Neuronal stem cell (in vitro differentiated cells): Measurements from ENCODE around the gene STRIT1. TPM values are rescaled to one million over a fixed set of nuclear protein-coding genes. Genes with fewer than 3 reads are reported as not detected.

Experiments
- DNase-seq: peaks from one replicate; pipeline ENCODE4 v3.0.0-alpha.2; 2013; ENCODE audit warnings: low spot score
- H2AFZ ChIP-seq: one replicate; pipeline ENCODE4 v1.6.1; 2013; ENCODE audit warnings: mild to moderate bottlenecking, low read length, inconsistent platforms
- H2AK5ac ChIP-seq: 2 replicates; pipeline ENCODE4 v1.6.1; 2013; ENCODE audit warnings: low read depth, mild to moderate bottlenecking, inconsistent platforms, low read length, moderate library complexity, mixed read lengths
- H2BK120ac ChIP-seq: 2 replicates; pipeline ENCODE4 v1.6.1; 2013; ENCODE audit warnings: low read depth, mild to moderate bottlenecking, inconsistent platforms, low read length, moderate library complexity, mixed read lengths
- H2BK12ac ChIP-seq: one replicate; pipeline ENCODE4 v1.6.1; 2013; ENCODE audit warnings: low read length, inconsistent platforms
- H2BK15ac ChIP-seq: 2 replicates; pipeline ENCODE4 v1.6.1; 2013; ENCODE audit warnings: mild to moderate bottlenecking, low read length, inconsistent platforms, mixed read lengths
- H2BK5ac ChIP-seq: one replicate; pipeline ENCODE4 v1.6.1; 2013; ENCODE audit warnings: inconsistent platforms, mild to moderate bottlenecking, low read length, moderate library complexity
- H3K14ac ChIP-seq: one replicate; pipeline ENCODE4 v1.6.1; 2013; ENCODE audit warnings: low read length, inconsistent platforms
- H3K18ac ChIP-seq: 2 replicates; pipeline ENCODE4 v1.6.1; 2013; ENCODE audit warnings: low read length, inconsistent platforms
- H3K23ac ChIP-seq: 2 replicates; pipeline ENCODE4 v1.6.1; 2013; ENCODE audit warnings: low read depth, mild to moderate bottlenecking, mixed read lengths, low read length, inconsistent platforms; ENCODE audit not compliant: poor library complexity
- H3K27ac ChIP-seq: replicated peaks from 3 replicates; pipeline ENCODE4 v1.5.1; 2013; ENCODE audit warnings: low read length, inconsistent platforms
- H3K27me3 ChIP-seq, 3 experiments: 2 replicates each; pipeline ENCODE4 v1.6.1; 2013; ENCODE audit warnings: low read length in 3 of 3, mild to moderate bottlenecking in 2 of 3, inconsistent platforms in 1 of 3, low read depth in 1 of 3, mixed read lengths in 1 of 3, moderate library complexity in 1 of 3; ENCODE audit not compliant: control insufficient read depth in 3 of 3, insufficient read depth in 3 of 3
- H3K36me3 ChIP-seq, 2 donors: replicated peaks in 1 of 2; 2 replicates each; pipeline ENCODE4 v1.6.1; 2013; ENCODE audit warnings: low read length in 2 of 2; ENCODE audit not compliant: control insufficient read depth in 2 of 2, insufficient read depth in 2 of 2
- H3K4ac ChIP-seq: 2 replicates; pipeline ENCODE4 v1.6.1; 2013; ENCODE audit warnings: inconsistent platforms, mild to moderate bottlenecking, low read length, moderate library complexity
- H3K4me1 ChIP-seq, 2 donors: 1 replicate in 1 of 2; 2 replicates in 1 of 2; pipeline ENCODE4 v1.6.1; 2013; ENCODE audit warnings: low read length in 2 of 2, low read depth in 1 of 2; ENCODE audit not compliant: control insufficient read depth in 2 of 2, insufficient read depth in 1 of 2
- H3K4me2 ChIP-seq: one replicate; pipeline ENCODE4 v1.6.1; 2013; ENCODE audit warnings: mild to moderate bottlenecking, low read length, inconsistent platforms; ENCODE audit not compliant: insufficient read depth, poor library complexity, severe bottlenecking
- H3K4me3 ChIP-seq, 2 donors: 2 replicates each; pipeline ENCODE4 v1.5.1; 2013; ENCODE audit warnings: low read length in 2 of 2, mild to moderate bottlenecking in 2 of 2, inconsistent platforms in 1 of 2, moderate library complexity in 1 of 2
- H3K79me1 ChIP-seq: one replicate; pipeline ENCODE4 v1.6.1; 2013; ENCODE audit warnings: low read depth, mild to moderate bottlenecking, inconsistent platforms, low read length, moderate library complexity
- H3K9ac ChIP-seq: one replicate; pipeline ENCODE4 v1.6.1; 2013; ENCODE audit warnings: mild to moderate bottlenecking, low read depth, low read length, inconsistent platforms; ENCODE audit not compliant: poor library complexity
- H3K9me3 ChIP-seq, 2 donors: replicated peaks in 1 of 2; 2 replicates each; pipeline versions ENCODE3 to v1.6.1; 2013; ENCODE audit warnings: low read length in 2 of 2, mild to moderate bottlenecking in 2 of 2, inconsistent platforms in 1 of 2, low read depth in 1 of 2, mixed read lengths in 1 of 2, moderate library complexity in 1 of 2; ENCODE audit not compliant: control insufficient read depth in 2 of 2, insufficient read depth in 1 of 2
- H4K8ac ChIP-seq: one replicate; pipeline ENCODE4 v1.6.1; 2013; ENCODE audit warnings: low read depth, mild to moderate bottlenecking, inconsistent platforms, low read length, moderate library complexity
- H4K91ac ChIP-seq: one replicate; pipeline ENCODE4 v1.6.1; 2013; ENCODE audit warnings: low read length, low read depth, mild to moderate bottlenecking, inconsistent platforms; ENCODE audit not compliant: poor library complexity
- WGBS, 2 donors: extraction: QIAGEN DNeasy Blood & Tissue Kit; methylation state at CpG; one replicate each; pipeline ENCODE4 v1.1.7; 2013; ENCODE audit warnings: missing lambda C conversion rate in 2 of 2, mixed read lengths in 1 of 2; ENCODE audit not compliant: insufficient read length in 2 of 2, insufficient replicate concordance in 1 of 2; ENCODE audit errors: extremely low coverage in 2 of 2; 5-methylcytosine and 5-hydroxymethylcytosine counted together
- polyA plus RNA-seq, 2 experiments: library from polyadenylated mRNA; stranded (reverse); fragments of 200-250 nt; gene quantifications; one replicate each; pipeline ENCODE4 v1.2.3, GENCODE V29; 2013

Gene STRIT1
- polyA plus RNA-seq (2013, experiment 1 of 2): 0.10 TPM
- 0.06 TPM for polyA plus RNA-seq (2013, experiment 2 of 2)

DNA sequence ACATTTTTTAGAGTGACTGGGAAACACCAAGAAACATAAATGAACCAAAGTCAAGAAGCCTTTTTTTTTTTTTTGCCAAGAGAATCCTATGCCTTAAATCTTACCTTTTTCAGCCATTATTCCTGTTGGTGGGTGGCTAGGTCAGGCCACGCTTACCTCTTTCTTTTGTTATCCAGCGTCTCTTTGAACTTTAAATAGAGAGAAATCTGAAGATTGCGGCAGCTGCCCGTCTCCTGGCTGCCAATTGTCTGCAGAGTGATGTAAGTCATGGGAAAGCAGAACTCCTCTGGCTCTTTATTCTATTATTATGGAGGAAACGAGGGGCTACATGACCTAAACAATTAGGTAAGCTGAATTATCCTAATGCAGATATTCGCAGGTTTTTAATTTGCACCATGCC, at the start of gene STRIT1:
Gene STRIT1 (minus strand): TSS at position 168 of the 400 bp plus-strand sequence.
- no CpG with 5 or more reads among the region's 6 CpGs for WGBS, 2 donors
- DNase-seq: no peak

DNA sequence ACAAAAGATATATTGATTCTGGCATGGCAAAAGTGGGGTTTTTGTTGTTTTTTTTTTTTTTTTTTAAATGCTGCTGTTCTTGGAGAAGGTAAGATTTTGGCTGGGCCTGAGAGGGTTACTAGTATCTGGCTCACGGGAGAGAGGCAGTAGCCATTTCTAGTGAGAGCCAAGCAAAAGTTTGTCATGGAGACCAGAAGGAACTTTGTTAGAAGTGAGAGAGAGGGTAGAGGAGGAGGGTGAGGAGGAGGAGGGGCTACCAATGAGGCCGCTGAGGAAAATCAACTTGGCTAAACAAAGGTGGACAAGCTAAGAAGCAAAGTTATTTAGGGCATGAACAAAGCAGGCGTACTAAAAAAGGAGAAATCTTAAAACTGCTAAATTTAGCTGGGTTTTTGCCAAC, 48.9 kb upstream of the STRIT1 start:
- DNase-seq: peak; percentile 18
- Histone ChIP-seq H3K4me3 (no peak overlapping the region), H3K27ac (no peak overlapping the region)

More for the DNA sequence above, at the start of gene STRIT1:
- H3K23ac ChIP-seq: no peak within 1 kb of the TSS
- no peak within 1 kb of the TSS for H2BK12ac ChIP-seq
- H3K14ac ChIP-seq: no peak within 1 kb of the TSS
- no peak within 1 kb of the TSS for H2BK15ac ChIP-seq
- no peak within 1 kb of the TSS for H3K4ac ChIP-seq
- no peak within 1 kb of the TSS for H2BK5ac ChIP-seq
- no peaks in the 10 kb centered on the region for H3K4me1 ChIP-seq
- no peaks in the 10 kb centered on the region for H3K79me1 ChIP-seq
- H3K27ac ChIP-seq: no peak within 1 kb of the TSS
- no peaks in the 10 kb centered on the region for H3K36me3 ChIP-seq
- H3K18ac ChIP-seq: no peak within 1 kb of the TSS
- H2AFZ ChIP-seq: no peak within 1 kb of the TSS
- H3K27me3 ChIP-seq: no peaks in the 10 kb centered on the region
- H4K91ac ChIP-seq: no peak within 1 kb of the TSS
- no peak within 1 kb of the TSS for H2BK120ac ChIP-seq
- no peak within 1 kb of the TSS for H3K4me2 ChIP-seq
- no peak within 1 kb of the TSS for H3K9ac ChIP-seq
- no peak within 1 kb of the TSS for H2AK5ac ChIP-seq
- H4K8ac ChIP-seq: no peak within 1 kb of the TSS
- H3K4me3 ChIP-seq: no peak within 1 kb of the TSS
- H3K9me3 ChIP-seq: peaks cover 4 to 9% of the 10 kb centered on the region in 2 donors

DNA sequence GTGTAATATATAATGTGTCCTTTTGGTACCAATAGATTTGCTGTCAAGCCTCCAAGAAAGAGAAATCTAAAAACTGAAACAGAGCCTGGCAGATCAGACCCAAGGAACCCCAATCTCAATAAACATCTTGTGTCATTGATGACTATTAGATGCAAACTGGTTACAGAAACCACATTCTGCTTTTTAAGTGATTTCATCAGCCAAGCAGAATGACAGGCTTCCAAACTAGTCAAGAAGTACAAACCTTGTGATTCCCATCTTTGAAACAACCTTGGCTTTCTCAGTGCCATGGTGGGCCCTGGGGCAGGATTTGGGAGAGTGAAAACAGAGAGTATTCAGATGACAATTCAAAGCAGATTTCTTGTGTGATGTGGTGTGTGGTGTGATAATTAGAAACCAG, 45.6 kb upstream of the STRIT1 start:
- Histone ChIP-seq H3K9me3 (no peaks in the 10 kb centered on the region), H3K36me3 (no peaks in the 10 kb centered on the region), H4K91ac (no peak overlapping the region), H3K23ac (no peak overlapping the region), H3K4ac (no peak overlapping the region), H3K27me3 (no peaks in the 10 kb centered on the region), H3K27ac (no peak overlapping the region), H3K14ac (no peak overlapping the region), H2AFZ (no peak overlapping the region), H2BK12ac (no peak overlapping the region), H4K8ac (no peak overlapping the region), H3K4me1 (peaks cover 3 to 11% of the 10 kb centered on the region in 2 donors), H2BK120ac (no peak overlapping the region), H3K18ac (no peak overlapping the region), H2AK5ac (no peak overlapping the region), H3K4me3 (no peak overlapping the region), H3K4me2 (no peak overlapping the region), H2BK15ac (no peak overlapping the region), H3K79me1 (no peaks in the 10 kb centered on the region), H2BK5ac (no peak overlapping the region), H3K9ac (no peak overlapping the region)
- no peak for DNase-seq

More for the DNA sequence above, 48.9 kb upstream of the STRIT1 start:
- no peak overlapping the region for H3K4me2 ChIP-seq
- no peak overlapping the region for H2BK5ac ChIP-seq
- H3K27me3 ChIP-seq: no peaks in the 10 kb centered on the region
- no peak overlapping the region for H2BK12ac ChIP-seq
- no CpG with 5 or more reads among the region's 3 CpGs for WGBS, 2 donors
- H3K9me3 ChIP-seq: no peaks in the 10 kb centered on the region
- no peak overlapping the region for H3K4ac ChIP-seq
- no peak overlapping the region for H4K8ac ChIP-seq
- H3K4me1 ChIP-seq: peaks cover 3 to 11% of the 10 kb centered on the region in 2 donors
- no peak overlapping the region for H2BK120ac ChIP-seq
- no peak overlapping the region for H2AK5ac ChIP-seq
- H3K23ac ChIP-seq: no peak overlapping the region
- H3K79me1 ChIP-seq: no peaks in the 10 kb centered on the region
- no peak overlapping the region for H3K18ac ChIP-seq
- no peak overlapping the region for H4K91ac ChIP-seq
- peak overlapping the region; percentile 75 for H2AFZ ChIP-seq
- H2BK15ac ChIP-seq: no peak overlapping the region
- H3K14ac ChIP-seq: no peak overlapping the region
- H3K36me3 ChIP-seq: no peaks in the 10 kb centered on the region
- no peak overlapping the region for H3K9ac ChIP-seq

DNA sequence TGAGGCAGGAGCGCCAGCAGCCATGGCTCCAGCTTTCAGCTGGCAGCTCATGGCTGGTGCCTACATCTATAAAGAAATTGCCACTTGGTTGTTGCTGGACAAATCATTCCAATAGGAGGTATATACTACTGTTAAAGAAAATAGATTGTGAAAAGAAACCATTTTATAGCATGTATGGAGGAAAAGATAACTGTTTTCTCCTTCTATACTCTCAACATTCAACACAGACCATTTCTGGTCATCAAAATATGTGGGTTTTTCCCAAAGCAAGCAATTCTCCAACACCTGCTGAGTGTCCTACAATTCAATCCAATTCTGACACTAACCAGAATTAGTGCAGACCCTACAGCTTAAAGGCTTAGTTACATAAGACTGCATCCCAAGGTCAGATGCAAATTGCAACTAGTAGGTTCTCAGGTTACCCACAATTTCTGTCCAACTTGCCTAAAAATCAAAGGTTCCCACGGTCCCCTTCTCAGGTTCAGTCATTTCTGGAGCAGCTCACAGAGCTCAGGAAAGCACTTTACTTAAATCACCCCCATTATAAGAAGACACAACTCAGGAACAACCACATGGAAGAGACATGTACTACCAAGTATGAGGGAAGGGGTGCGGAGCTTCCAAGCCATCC, 42.4 kb upstream of the STRIT1 start:
- H2BK120ac ChIP-seq: no peak overlapping the region
- no peaks in the 10 kb centered on the region for H3K79me1 ChIP-seq
- no peaks in the 10 kb centered on the region for H3K9me3 ChIP-seq
- H3K27ac ChIP-seq: no peak overlapping the region
- no peaks in the 10 kb centered on the region for H3K27me3 ChIP-seq
- H3K36me3 ChIP-seq: no peaks in the 10 kb centered on the region
- no peak overlapping the region for H2AK5ac ChIP-seq
- H3K18ac ChIP-seq: no peak overlapping the region
- no CpG with 5 or more reads among the region's 3 CpGs for WGBS, 2 donors
- no peak overlapping the region for H3K9ac ChIP-seq
- DNase-seq: no peak
- no peak overlapping the region for H2AFZ ChIP-seq
- no peak overlapping the region for H4K91ac ChIP-seq
- no peaks in the 10 kb centered on the region for H3K4me1 ChIP-seq
- H3K23ac ChIP-seq: no peak overlapping the region
- no peak overlapping the region for H4K8ac ChIP-seq
- H3K4me2 ChIP-seq: no peak overlapping the region
- no peak overlapping the region for H3K4me3 ChIP-seq
- no peak overlapping the region for H3K4ac ChIP-seq
- H2BK5ac ChIP-seq: no peak overlapping the region
- no peak overlapping the region for H2BK12ac ChIP-seq
- no peak overlapping the region for H2BK15ac ChIP-seq
- no peak overlapping the region for H3K14ac ChIP-seq
